HFF-Myc (cell line): ENCODE measurements around the gene TPP2.

ENCODE experiments used
- DNase-seq: peaks from one replicate; pipeline ENCODE4 v3.0.0-alpha.2; 2011; ENCODE audit warnings: low read depth; ENCODE audit errors: extremely low read depth
- H3K4me3 ChIP-seq: replicated peaks from 2 replicates; pipeline ENCODE4 v1.5.1; 2011; ENCODE audit warnings: low read depth, mild to moderate bottlenecking, control low read depth, low read length
- TF ChIP-seq, protein P1 (sequence below): IDR thresholded peaks from 2 replicates; pipeline ENCODE4 v1.5.1; 2012; ENCODE audit warnings: mild to moderate bottlenecking, low read depth, low read length, control low read depth; ENCODE audit errors: missing control alignments

TPP2 gene

GRCh38 chr13:102561933-102562332 lies 34.9 kb upstream of the TPP2 start:
- TF ChIP-seq, protein P1, sequence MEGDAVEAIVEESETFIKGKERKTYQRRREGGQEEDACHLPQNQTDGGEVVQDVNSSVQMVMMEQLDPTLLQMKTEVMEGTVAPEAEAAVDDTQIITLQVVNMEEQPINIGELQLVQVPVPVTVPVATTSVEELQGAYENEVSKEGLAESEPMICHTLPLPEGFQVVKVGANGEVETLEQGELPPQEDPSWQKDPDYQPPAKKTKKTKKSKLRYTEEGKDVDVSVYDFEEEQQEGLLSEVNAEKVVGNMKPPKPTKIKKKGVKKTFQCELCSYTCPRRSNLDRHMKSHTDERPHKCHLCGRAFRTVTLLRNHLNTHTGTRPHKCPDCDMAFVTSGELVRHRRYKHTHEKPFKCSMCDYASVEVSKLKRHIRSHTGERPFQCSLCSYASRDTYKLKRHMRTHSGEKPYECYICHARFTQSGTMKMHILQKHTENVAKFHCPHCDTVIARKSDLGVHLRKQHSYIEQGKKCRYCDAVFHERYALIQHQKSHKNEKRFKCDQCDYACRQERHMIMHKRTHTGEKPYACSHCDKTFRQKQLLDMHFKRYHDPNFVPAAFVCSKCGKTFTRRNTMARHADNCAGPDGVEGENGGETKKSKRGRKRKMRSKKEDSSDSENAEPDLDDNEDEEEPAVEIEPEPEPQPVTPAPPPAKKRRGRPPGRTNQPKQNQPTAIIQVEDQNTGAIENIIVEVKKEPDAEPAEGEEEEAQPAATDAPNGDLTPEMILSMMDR = no peak
- no peak overlapping the region for H3K4me3 ChIP-seq
- no peak for DNase-seq

- no peak overlapping the region for H3K4me3 ChIP-seq
- no peak for DNase-seq
- TF ChIP-seq, protein P1 = no peak
Observed at GRCh38 chr13:102563267-102563666, 33.5 kb upstream of the TPP2 start.

DNA sequence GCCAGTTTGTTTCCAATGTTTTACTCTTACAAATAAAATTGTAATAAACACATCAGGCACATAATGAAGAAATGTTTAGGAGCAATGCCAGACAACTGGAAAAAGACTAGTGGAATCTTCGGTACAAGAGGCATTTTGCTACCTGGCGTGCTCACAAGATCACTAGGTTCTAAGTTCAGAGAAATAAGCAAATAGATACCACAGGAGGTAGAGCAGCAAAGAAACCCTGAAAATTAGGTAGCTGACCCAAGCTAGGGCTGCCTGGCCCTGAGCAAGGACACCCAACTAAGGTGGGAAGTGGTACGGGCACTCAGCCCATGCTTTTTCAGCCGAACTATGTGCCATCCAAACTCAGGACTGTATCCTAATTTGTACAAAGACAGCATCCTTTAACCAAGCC lies 32.2 kb upstream of the TPP2 start:
- H3K4me3 ChIP-seq = no peak overlapping the region
- TF ChIP-seq, protein P1 = no peak
- DNase-seq = no peak

DNA sequence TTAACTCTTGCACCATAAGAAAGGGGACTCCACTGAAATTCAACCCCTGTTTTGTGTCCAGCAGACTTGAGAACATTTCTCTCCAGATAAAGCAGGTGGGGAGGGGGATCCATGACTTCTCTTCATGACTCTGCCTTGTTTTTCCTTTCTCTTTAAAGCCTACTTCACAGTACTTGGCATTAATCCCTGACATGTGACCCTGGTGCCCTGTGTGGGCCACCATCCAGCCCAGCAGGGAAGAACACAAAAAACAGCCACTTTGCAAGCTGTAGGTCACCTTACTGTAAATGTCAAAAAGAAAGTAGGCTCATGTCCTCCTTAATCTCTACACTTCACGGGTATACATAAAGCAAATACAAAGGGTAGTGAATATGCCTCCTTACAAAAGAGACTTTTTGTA lies 30.3 kb upstream of the TPP2 start:
- H3K4me3 ChIP-seq = no peak overlapping the region
- DNase-seq = no peak
- TF ChIP-seq, protein P1 = no peak

- TF ChIP-seq, protein P1 = no peak
- H3K4me3 ChIP-seq = no peak overlapping the region
- DNase-seq = no peak
Observed at GRCh38 chr13:102567857-102568256, 28.9 kb upstream of the TPP2 start.

- H3K4me3 ChIP-seq = no peak overlapping the region
- DNase-seq = no peak
- TF ChIP-seq, protein P1 = no peak
Observed at GRCh38 chr13:102569488-102569887, 27.3 kb upstream of the TPP2 start.

- DNase-seq = no peak
- TF ChIP-seq, protein P1 = no peak
- no peak overlapping the region for H3K4me3 ChIP-seq
Observed at GRCh38 chr13:102571075-102571474, 25.7 kb upstream of the TPP2 start.
